Thyroid gland (tissue), 4 donors: ENCODE data around the gene SOSTDC1.

Source experiments
- POLR2A ChIP-seq, 2 donors: fragments of 450-650 bp; IDR thresholded peaks; one replicate each; pipeline ENCODE4 v1.6.1; 2017; ENCODE audit warnings: antibody characterized with exemption in 2 of 2, mild to moderate bottlenecking in 2 of 2, moderate library complexity in 1 of 2
- TF ChIP-seq, protein P1 (sequence below), 6 experiments: fragments of 200-600 bp in 3 of 6; fragments of 450-650 bp in 3 of 6; sonication (generic) in 3 of 6; IDR thresholded peaks; one replicate each; pipeline ENCODE4 v1.5.1; 2016 to 2019; ENCODE audit warnings: antibody characterized with exemption in 6 of 6, mild to moderate bottlenecking in 2 of 6, inconsistent platforms in 1 of 6, moderate library complexity in 1 of 6

DNA sequence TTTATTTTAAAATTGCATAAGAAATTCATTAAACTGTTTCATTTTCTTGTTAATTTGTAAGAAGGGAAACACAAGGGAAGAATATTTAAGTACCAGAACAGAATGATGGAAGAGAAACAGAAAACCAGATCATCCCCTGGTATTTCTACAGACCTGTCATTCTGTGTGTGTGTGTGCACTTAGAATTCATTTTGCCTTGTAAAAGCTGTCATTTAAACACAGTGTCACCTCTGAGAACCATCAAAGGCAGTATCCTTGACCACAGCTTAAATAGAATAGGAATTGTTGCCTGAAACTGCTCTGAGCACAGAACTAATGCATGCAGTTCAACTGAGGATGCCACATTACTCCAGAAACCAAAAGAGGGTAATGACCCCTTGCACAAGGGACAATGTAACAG is 37.4 kb downstream of the SOSTDC1 start:
- TF ChIP-seq, protein P1, sequence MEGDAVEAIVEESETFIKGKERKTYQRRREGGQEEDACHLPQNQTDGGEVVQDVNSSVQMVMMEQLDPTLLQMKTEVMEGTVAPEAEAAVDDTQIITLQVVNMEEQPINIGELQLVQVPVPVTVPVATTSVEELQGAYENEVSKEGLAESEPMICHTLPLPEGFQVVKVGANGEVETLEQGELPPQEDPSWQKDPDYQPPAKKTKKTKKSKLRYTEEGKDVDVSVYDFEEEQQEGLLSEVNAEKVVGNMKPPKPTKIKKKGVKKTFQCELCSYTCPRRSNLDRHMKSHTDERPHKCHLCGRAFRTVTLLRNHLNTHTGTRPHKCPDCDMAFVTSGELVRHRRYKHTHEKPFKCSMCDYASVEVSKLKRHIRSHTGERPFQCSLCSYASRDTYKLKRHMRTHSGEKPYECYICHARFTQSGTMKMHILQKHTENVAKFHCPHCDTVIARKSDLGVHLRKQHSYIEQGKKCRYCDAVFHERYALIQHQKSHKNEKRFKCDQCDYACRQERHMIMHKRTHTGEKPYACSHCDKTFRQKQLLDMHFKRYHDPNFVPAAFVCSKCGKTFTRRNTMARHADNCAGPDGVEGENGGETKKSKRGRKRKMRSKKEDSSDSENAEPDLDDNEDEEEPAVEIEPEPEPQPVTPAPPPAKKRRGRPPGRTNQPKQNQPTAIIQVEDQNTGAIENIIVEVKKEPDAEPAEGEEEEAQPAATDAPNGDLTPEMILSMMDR (IDR thresholded peaks at IDR 0.05), result no peak
- TF ChIP-seq POLR2A (IDR thresholded peaks at IDR 0.05), result no peak
